Ammon's horn (tissue), 1 donor: ENCODE data around the gene NEMF.
"Not testable (repeated sequence)": the region's sequence is repeated elsewhere in the genome, so short reads cannot be mapped to it uniquely, and the experiment has no call there.

Experiments
- DNase-seq: peaks from one replicate; pipeline ENCODE4 v3.0.0-alpha.2; 2016; ENCODE audit warnings: low spot score

Gene NEMF

GRCh38 chr14:49745191-49745590 lies 107.4 kb downstream of the NEMF start:
- DNase-seq: no peak

DNA sequence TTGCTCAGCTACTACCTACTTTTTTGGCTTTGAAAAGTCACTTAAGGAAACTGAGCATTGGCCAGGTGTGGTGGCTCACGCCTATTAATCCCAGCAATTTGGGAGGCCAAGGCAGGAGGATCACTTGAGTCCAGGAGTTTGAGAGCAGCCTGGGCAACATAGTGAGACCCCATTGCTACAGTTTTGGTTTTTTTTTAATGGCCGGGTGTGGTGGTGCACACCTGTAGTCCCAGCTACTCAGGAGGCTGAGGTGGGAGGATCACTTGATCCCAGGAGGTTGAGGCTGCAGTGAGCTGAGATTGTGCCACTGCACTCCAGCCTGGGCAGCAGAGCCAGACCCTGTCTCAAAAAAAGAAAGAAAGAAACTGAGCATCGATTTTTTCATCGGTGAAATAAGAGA lies 116.9 kb downstream of the NEMF start:
- not testable (repeated sequence) for DNase-seq

DNA sequence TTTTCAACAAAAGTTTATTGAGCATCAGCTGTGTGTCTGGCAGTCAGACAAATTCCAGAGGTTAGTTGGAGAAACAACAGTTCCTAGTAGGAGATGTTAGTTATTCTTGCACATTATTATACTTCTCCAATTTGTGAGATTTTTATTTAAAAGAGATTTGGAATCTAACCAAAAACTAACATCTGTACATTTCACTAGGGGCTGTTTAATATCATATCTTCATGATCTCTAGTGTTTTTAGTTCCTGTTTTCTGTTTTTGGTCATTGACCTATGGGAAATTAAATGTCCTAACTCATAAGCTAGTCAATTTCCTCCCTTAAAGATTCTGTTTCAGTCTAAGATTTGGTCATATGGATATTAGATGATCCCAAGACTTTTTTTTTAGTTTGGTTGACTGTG lies 118.8 kb downstream of the NEMF start:
- no peak for DNase-seq

- peak; percentile 33 for DNase-seq
Observed at GRCh38 chr14:49732896-49733295, 119.7 kb downstream of the NEMF start.
